Activated CD8-positive, alpha-beta memory T cell treated with anti-CD3 and anti-CD28 coated beads for 24 hours (primary cell): ENCODE data around the gene UBE2H.

Source experiments
- DNase-seq: peaks from one replicate; pipeline ENCODE4 v3.0.0-alpha.2; 2020

UBE2H gene

DNA sequence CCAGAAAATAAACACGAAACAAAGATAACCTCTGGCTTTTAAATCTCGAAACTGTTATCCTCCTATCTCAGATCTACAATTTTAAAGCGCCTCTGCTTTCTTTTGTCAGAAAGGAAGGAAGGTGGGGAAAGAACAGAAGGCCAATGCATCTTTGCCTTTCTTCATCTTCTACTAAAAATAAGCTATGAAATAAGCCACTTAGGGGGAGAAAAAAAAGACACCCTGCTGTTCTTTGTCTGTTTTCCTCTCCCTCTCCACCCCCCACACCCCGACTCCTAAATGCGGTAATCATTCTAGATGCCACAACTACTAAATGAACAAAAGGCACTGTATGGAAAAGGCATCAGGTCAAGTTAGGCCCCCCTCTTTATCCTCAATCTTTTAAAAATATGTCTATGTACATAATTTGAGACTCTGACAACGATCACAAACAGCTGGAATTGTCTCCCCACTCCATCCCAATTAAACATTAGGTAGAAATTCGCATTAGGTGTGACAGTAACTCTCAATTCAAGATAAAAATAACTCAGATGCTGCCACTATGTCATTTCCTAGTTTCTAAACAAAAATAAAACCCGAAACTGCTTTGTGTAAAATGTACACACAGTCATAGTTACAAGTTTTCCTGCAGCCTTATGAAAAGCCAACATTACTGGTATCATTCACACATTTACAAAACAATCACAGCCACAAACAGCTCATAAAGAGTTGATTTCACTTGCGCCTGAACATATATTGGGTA, 2.4 kb downstream of the UBE2H start:
- DNase-seq, result no peak

GRCh38 chr7:129949292-129950133, 3.2 kb downstream of the UBE2H start:
- DNase-seq, result peak; percentile 64

GRCh38 chr7:129948877-129949291, 3.9 kb downstream of the UBE2H start:
- DNase-seq, result peak; percentile 85

- no peak for DNase-seq
These were observed 4.4 kb downstream of the UBE2H start for GRCh38 chr7:129948338-129948737.

- no peak for DNase-seq
These were observed 5.1 kb downstream of the UBE2H start for GRCh38 chr7:129947701-129948100.

DNA sequence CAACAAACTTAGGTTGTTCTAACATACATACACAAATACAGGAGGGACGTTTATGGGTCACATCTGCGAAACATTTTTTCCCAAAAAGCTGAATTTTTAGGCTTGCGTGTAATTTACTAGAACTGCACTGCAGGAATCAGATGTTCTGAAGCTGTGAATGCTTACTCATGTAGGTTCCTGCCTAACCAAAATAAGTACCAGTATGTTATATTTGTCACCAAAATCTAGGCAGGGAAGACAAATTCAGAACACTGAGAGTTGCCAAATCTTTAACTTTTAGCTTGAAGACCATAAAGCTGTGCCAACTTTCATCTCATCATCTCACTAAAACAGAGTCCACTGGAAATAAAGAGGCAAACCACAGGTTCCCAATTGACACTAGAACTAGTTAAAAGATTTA, 5.7 kb downstream of the UBE2H start:
- no peak for DNase-seq

- DNase-seq, result no peak
These were observed 6.5 kb downstream of the UBE2H start for GRCh38 chr7:129946282-129946681.

GRCh38 chr7:129943352-129943751, 9.4 kb downstream of the UBE2H start:
- peak; percentile 11 for DNase-seq

DNA sequence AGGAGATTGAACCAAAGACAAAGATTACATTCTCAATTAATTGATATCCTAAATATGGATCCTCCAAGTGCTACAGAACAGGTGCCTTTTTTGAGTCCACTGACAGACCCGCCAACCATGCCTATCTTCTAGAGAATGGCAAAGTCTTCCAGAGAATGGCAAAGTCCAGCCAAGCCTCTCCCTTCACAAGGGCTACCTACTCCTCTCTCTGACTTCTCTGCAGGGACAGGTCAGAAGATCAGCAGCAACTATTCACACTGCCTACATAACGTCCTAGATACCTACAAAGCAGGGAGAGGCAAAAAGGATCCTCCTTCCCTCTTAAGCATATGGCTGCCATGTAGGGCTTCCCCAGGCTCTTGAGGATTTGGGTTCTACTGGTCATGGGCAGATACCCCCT, 12.4 kb downstream of the UBE2H start:
- DNase-seq, result no peak

- no peak for DNase-seq
These were observed 12.9 kb downstream of the UBE2H start for GRCh38 chr7:129939881-129940280.

DNA sequence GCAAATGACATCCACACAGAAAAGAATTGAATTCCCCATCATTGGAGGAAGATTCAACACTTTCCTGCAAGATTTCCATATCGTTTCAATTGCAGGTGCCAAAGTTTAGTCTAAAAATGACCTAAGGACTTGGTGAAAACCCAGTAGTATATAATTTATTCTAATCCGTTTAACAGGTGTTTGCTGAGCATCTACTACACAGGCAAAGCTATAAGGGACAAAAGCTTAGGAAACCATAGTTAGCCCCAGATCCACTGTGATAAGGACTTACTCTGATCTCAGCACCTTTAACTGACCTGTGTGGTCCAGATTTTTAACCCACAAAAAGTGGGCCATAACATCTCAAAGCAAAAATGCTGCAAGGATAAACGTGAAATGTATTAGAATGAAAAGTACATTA, 19.1 kb downstream of the UBE2H start:
- no peak for DNase-seq

GRCh38 chr7:129926618-129927017, 26.1 kb downstream of the UBE2H start:
- DNase-seq, result no peak

DNA sequence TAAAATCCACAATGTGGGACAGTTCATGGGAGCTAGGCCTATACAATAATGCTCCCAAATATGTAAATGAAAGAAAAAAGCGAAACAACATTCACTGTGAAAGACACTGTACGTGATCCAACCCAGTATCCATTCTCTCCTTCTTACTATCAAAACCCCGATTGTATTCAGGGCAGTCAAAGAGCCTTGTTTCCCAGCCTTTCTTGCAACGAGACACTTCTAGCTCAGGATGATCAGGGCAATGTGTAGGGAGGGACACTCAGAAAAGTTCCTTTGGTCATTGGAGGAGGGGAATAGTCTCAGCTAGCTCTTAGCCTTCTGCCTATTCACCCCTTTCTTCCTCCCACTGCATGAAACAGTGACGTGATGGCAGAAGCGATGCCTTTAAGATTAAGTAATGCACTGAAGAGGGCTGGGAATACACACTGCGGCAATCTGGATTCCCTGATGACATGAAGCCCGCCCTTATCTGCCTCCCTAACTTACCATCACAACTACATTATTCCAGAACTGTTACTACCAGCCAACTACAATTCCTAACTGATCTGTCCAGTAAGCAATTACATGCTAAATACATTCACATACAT, 27.3 kb downstream of the UBE2H start:
- no peak for DNase-seq

DNA sequence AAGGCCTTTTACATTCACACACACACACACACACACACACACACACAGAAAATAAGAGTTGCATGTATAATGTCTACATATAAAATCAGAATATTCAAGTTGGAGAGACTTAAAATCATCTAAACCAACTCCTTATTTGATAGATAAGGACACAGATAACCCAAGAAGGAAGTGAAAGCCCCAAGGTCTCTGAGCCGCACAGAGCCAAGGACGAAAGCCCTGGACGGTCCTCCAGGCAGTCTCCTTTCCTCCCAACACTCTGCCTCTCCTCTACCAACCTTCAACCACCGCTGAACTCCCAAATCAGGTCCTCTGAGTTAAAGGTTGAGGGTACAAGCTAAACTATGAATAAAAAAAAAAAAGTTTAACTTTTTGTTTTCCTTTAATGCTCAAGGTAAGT, 28.2 kb downstream of the UBE2H start:
- no peak for DNase-seq

GRCh38 chr7:129923709-129924108, 29.1 kb downstream of the UBE2H start:
- no peak for DNase-seq

DNA sequence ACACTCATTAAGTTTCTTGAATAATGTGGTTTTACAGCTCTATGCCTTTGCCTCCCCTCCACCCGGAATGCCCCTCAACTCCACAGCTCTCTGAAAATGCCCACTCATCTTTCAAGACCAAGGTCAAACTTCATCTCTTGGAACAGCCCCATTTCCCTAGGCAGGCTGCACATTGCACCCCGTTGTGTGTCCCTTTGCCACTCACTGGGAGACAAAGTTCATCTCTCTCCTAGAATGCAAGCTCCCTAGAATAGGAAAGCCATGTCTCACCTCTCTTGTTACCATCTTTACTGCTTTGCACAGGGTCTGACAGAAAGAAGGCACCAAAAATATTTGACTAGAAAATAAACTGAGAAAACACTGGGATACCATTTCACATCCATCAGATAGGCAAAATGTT, 33.3 kb downstream of the UBE2H start:
- no peak for DNase-seq

GRCh38 chr7:129918922-129919321, 33.8 kb downstream of the UBE2H start:
- DNase-seq, result no peak

- no peak for DNase-seq
These were observed 34.8 kb downstream of the UBE2H start for GRCh38 chr7:129917934-129918333.

GRCh38 chr7:129914536-129915272, 38.1 kb downstream of the UBE2H start:
- no peak for DNase-seq

GRCh38 chr7:129913428-129913827, 39.3 kb downstream of the UBE2H start:
- DNase-seq, result no peak

DNA sequence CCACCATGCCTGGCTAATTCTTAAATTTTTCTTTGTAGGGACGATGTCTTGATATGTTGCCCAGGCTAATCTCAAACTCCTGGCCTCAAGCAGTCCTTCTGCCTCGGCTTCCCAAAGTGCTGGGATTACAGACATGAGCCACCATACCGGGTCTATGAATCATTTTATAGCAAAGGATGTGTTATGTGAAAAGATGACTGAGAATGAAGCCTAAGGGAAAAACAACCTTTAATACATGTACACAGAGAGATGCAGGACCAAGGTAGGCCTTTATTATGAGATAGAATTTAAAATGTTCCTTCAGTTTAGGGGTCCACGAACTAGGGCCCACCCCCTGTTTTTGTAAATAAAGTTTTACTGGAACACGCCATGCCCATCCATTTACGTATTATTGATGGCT, 41.0 kb downstream of the UBE2H start:
- DNase-seq, result no peak

DNA sequence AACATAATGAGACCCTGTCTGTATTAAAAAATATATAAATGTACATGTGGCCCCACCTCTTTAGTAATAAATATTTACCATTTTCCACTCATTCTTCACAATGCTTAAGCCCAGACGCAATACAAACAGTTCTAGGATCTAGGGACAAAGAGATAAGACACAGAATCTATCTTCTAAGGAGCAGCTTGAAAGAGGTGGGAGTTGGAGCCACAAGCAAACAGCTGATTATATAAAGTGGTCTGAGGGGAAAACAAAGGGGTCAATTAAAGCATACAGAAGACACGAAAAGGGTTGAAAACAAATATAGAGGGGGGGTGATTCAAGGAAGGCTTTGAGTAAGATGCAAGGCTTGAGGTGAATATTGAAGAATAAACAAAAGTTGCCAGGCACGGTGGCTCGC, 43.1 kb downstream of the UBE2H start:
- no peak for DNase-seq

- no peak for DNase-seq
These were observed 44.6 kb downstream of the UBE2H start for GRCh38 chr7:129908181-129908580.
